ENCODE measurements around the gene PDS5B.

DNA sequence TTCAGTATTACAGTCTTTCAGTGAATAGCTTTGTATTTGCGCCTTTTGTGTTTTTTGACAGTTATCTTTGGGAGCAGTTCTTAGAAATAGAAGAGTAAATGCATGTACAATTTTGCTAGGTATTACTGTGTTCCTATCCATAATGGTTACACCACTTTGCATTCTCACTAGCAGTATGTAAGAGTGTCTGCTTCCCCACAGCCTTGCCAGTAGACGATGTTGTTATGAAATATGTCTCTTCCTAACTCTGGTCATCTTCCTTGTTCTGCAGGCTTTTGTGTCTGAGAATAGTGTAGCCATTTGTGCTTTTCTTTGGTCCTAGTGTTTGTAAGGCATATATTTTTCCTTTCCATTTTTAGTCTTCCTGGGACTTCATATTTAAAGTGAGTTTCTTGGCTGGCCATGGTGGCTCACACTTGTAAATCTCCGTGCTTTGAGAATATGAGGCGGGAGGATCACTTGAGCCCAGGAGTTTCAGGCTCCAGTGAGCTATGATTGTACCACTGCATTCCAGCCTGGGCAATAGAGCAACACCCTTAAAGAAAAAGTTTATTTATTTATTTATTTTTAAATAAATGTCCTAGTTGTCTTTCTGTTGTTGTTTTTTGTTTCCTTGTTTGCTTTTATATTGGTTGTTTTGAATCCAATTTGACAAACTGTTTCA is 140.3 kb downstream of the PDS5B start:
- TF ChIP-seq EZH2 (IDR thresholded peaks at IDR 0.05; ENCODE audit: borderline replicate concordance, insufficient read depth, low read depth, low read length, poor library complexity, severe bottlenecking): no peak
- TF ChIP-seq CTCF (IDR thresholded peaks at IDR 0.05): no peak

Data from B cell (primary cell).